Endothelial cell of coronary artery (primary cell): ENCODE results near the gene NDUFC2. TPM values are rescaled to one million over a fixed set of nuclear protein-coding genes. Genes with fewer than 3 reads are reported as not detected.

ENCODE experiments used
- total RNA-seq: library from RNA; depleted of rRNA; stranded (reverse); fragments of >200 nt; gene quantifications from 2 replicates; pipeline ENCODE4 v1.2.3, GENCODE V29; 2014

The NDUFC2 gene
- 79.4 and 98.3 TPM in 2 replicates for total RNA-seq

DNA sequence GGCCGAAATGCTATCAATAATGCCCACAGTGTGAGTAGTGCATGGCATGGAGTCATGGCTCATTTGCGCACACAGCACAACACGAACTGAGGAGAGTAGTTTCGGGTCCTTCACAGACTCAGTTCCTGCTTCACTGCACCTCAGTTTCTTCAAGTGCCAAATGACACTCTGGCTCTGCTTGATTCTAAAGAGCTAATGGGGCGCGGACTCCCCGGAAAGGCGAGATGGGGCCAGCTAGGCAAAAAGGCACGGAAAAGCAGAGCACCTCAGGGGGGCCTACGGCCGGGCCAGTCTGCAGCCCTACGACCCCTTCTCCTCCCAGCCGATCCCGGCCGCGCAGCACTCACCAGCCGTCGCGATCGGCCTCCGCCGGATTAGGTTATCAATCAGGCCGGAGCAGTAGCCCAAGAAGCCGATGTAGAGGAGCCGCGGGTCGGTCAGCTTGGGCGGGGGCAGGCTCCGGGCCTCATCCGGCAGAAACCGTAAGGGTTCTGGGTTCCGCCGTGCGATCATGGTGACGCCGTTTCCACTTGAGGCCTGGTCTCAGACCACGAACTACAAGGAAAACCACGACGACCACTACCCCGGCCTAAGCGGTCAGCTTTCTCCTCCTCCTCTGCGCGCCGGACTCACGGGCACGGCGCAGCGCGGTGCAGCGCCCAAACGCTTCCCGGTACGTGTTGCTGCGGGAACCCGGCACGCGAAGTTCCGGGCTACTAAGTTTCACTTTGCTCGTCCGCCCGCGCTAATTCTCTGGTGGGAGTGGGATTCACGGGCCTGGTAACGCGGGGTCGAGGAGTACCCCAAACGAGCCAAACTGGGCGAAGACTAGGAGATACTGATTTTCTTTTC lies at the start of gene NDUFC2:
Gene NDUFC2 (minus strand): TSS at position 631 of the 852 bp plus-strand sequence. CDS start 118 bp downstream, at position 513.

DNA sequence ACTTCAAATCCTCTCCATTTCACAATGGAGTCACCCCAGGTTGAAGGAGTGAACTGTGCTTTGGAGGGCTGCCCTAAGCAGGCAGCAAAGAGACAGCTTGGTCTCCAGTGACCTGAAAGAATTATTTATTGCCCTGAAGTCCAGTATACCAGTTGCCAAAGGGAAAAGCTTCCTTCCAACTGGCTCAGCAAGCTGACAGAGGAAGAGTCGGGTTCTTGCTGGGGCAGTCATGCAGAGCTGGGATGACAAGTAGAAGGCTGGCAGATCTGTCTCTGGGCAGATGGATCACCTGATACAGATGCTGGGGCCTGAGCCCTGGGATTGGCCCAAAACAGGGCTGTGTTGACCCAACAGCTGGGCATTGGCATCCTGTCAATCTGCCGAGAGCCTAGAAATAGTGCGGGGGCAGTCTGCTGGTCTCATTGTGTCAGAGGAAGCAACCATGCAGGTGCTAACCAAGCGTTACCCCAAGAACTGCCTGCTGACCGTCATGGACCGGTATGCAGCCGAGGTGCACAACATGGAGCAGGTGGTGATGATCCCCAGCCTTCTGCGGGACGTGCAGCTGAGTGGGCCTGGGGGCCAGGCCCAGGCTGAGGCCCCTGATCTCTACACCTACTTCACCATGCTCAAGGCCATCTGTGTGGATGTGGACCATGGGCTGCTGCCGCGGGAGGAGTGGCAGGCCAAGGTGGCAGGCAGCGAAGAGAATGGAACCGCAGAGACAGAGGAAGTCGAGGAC lies 16.1 kb downstream of the NDUFC2 start, which contains the start of gene THRSP:
Gene THRSP (plus strand): TSS at position 422 of the 742 bp plus-strand sequence. CDS start 21 bp downstream, at position 443.

DNA sequence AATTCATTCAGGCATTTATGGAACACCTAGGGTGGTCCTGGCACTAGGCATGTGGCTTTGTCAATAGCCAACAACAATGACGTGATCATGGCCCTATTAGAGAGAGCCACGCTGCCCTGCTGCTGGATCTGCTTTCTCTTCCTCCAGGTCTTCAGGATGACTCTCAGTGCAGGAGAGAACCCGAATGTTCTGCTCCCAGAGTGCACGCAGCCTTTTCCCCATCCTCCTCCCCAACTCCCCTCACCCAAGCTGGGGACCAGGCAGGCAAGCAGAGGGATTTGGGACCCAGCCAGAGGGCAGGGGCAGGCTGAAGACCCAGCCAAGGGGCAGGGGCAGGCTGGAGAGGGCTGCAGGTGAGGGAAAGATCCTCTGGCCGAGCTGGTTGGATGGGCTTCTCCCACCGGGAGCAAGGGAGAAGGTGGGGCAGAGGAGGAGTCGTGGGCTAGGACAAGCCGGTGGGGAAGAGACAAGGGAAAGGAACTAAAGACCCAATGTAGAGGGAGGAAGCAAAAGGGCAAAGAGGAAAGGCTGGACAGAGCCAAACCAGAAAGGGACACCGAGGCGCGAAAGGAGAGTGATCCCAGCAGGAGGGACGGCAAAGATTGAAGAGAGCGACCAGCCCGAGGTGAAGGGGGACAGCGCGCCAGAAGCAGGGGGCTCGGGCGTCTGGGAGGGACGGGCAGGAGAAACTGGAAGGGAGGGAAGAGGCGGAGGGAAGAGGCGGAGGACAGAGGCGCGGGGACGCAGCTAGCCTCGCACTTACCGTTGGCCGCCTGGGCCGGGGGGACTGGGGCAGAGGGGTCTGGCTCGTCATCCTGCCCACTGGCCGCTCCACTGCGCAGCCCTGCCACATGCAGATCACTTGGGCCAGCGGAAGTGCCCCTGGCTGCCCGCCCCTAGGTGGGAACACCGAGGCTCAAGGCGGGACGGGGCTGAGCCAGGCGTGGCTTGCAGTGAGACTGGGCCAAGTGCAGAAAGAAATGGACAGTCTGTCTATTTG lies 57.0 kb downstream of the NDUFC2 start, which contains the start of gene KCTD14:
Gene KCTD14 (minus strand): TSS at position 880 of the 1,000 bp plus-strand sequence. CDS start 27 bp downstream, at position 853.

Other genes with a start within 250 kb of the NDUFC2 start
- 29.5 and 31.0 TPM in 2 replicates for gene INTS4, start 85.2 kb downstream of the NDUFC2 start, total RNA-seq
- gene KCTD14, start 56.6 kb downstream of the NDUFC2 start, total RNA-seq, result 0.36 and 0.66 TPM in 2 replicates
- gene THRSP, start 16.0 kb downstream of the NDUFC2 start, total RNA-seq, result not detected in 2 replicates
- gene ALG8, start 59.8 kb upstream of the NDUFC2 start, total RNA-seq, result 32.5 and 35.3 TPM in 2 replicates
- 4.0 and 7.9 TPM in 2 replicates for gene KCTD21, start 108.8 kb upstream of the NDUFC2 start, total RNA-seq
- 5.4 and 10.3 TPM in 2 replicates for gene USP35, start 109.1 kb upstream of the NDUFC2 start, total RNA-seq